GM12892 (cell line): ENCODE measurements around the gene LKAAEAR1.

ENCODE experiments used
- POLR2A ChIP-seq: IDR thresholded peaks from 2 replicates; pipeline ENCODE4 v1.6.1; 2011; ENCODE audit warnings: low read depth, low read length, control low read depth
- POLR2AphosphoS5 ChIP-seq: IDR thresholded peaks from 2 replicates; pipeline ENCODE4 v1.6.1; 2011; ENCODE audit warnings: low read depth, low read length, control low read depth
- TAF1 ChIP-seq: IDR thresholded peaks from 2 replicates; pipeline ENCODE4 v1.6.1; 2011; ENCODE audit warnings: low read depth, mild to moderate bottlenecking, control low read depth, low read length, borderline replicate concordance

DNA sequence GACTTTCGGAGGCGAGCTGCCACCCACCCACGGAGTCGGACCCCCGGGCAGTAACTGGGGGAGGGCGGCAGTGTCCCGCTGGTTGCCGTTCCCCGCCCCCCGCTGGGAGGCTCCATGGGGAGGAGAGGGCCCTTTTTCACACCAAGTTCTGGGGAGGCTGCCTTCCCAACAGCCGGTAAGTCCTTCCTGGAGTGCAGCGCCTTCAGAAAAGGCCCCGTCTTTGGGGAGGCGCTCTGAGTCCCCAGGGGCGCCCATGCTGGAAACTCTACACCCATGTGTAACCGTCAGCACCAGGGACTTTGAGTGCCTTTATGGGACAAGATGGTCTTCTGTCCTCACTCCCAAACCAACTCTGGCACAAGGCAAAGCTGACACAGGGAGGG is 34.3 kb downstream of the LKAAEAR1 start:
- TF ChIP-seq TAF1 (no peak), POLR2AphosphoS5 (no peak), POLR2A (no peak)
